ENCODE measurements around the gene UMODL1. TPM values are rescaled to one million over a fixed set of nuclear protein-coding genes. Genes with fewer than 3 reads are reported as not detected.

The UMODL1 gene
- total RNA-seq, 1 experiment from 2014 or later, result 0.18 TPM

- in situ Hi-C loops (cut with HindIII; ENCODE audit: low pct_unique_long_range_greater_than_20kb, low sequenced_read_pairs) (no loop called here), intact Hi-C loops (cut with micrococcal nuclease; ENCODE audit: unreplicated experiment) (no loop called here)
- Histone ChIP-seq H3K9me3 (ENCODE audit: control insufficient read depth, insufficient read depth, low read depth, low read length) (no peaks in the 10 kb centered on the region), H3K27me3 (ENCODE audit: control insufficient read depth, insufficient read depth, low read length) (no peaks in the 10 kb centered on the region), H3K4me3 (ENCODE audit: low read depth in 2 of 2, low read length in 2 of 2) (no peak overlapping the region), H3K4me1 (ENCODE audit: control insufficient read depth, insufficient read depth, low read length) (no peaks in the 10 kb centered on the region), H3K36me3 (ENCODE audit: control insufficient read depth, insufficient read depth, low read length) (no peaks in the 10 kb centered on the region), H3K27ac (ENCODE audit: low read length) (no peak overlapping the region)
- CTCF ChIA-PET, result no interaction called here
- no TSS peak for BruUV-seq (replicated peaks)
- no peak for ATAC-seq
- DNase-seq (ENCODE audit: low read depth, low spot score), result no peak
- TF ChIP-seq SIN3A (IDR thresholded peaks at IDR 0.05; ENCODE audit: borderline replicate concordance, insufficient read depth, low read depth, low read length) (no peak), CTCF (IDR thresholded peaks at IDR 0.05) (no peak), TCF7L2 (IDR thresholded peaks at IDR 0.05; ENCODE audit: low read depth, low read length) (no peak), POLR2AphosphoS5 (IDR thresholded peaks at IDR 0.05; ENCODE audit: low read depth, low read length) (no peak), REST (IDR thresholded peaks at IDR 0.05; ENCODE audit: insufficient read depth in 1 of 2, low read depth in 2 of 2, low read length in 1 of 2) (no peak)
- POLR2A ChIA-PET, result no interaction called here
These were observed 43.9 kb upstream of the UMODL1 start for GRCh38 chr21:42027085-42027821.

- no peak overlapping the region for H3K4me3 ChIP-seq (ENCODE audit: low read depth in 2 of 2, low read length in 2 of 2)
- no peak for DNase-seq (ENCODE audit: low read depth, low spot score)
- H3K27me3 ChIP-seq (ENCODE audit: control insufficient read depth, insufficient read depth, low read length), result no peaks in the 10 kb centered on the region
- H3K4me1 ChIP-seq (ENCODE audit: control insufficient read depth, insufficient read depth, low read length), result no peaks in the 10 kb centered on the region
- no peak overlapping the region for H3K27ac ChIP-seq (ENCODE audit: low read length)
- ATAC-seq, result no peak
- intact Hi-C loops (cut with micrococcal nuclease; ENCODE audit: unreplicated experiment) (no loop called here), in situ Hi-C loops (cut with HindIII; ENCODE audit: low pct_unique_long_range_greater_than_20kb, low sequenced_read_pairs) (no loop called here)
- CTCF ChIA-PET, result no interaction called here
- no peaks in the 10 kb centered on the region for H3K36me3 ChIP-seq (ENCODE audit: control insufficient read depth, insufficient read depth, low read length)
- BruUV-seq (replicated peaks), result no TSS peak
- no peak for TF ChIP-seq POLR2AphosphoS5 (IDR thresholded peaks at IDR 0.05; ENCODE audit: low read depth, low read length)
- TF ChIP-seq CTCF (IDR thresholded peaks at IDR 0.05), result no peak
- TF ChIP-seq SIN3A (IDR thresholded peaks at IDR 0.05; ENCODE audit: borderline replicate concordance, insufficient read depth, low read depth, low read length), result no peak
- no peak for TF ChIP-seq TCF7L2 (IDR thresholded peaks at IDR 0.05; ENCODE audit: low read depth, low read length)
- no peak for TF ChIP-seq REST (IDR thresholded peaks at IDR 0.05; ENCODE audit: insufficient read depth in 1 of 2, low read depth in 2 of 2, low read length in 1 of 2)
- H3K9me3 ChIP-seq (ENCODE audit: control insufficient read depth, insufficient read depth, low read depth, low read length), result no peaks in the 10 kb centered on the region
- POLR2A ChIA-PET, result no interaction called here
These were observed 43.0 kb upstream of the UMODL1 start for GRCh38 chr21:42027822-42028765.
